Type B pancreatic cell (in vitro differentiated cells): ENCODE measurements around the gene NCK2. TPM values are rescaled to one million over a fixed set of nuclear protein-coding genes. Genes with fewer than 3 reads are reported as not detected.

ENCODE experiments used
- DNase-seq: peaks from one replicate; pipeline ENCODE4 v3.0.0; 2021; ENCODE audit warnings: mixed read lengths; ENCODE audit not compliant: unreplicated experiment; ENCODE audit errors: extremely low spot score
- H3K27ac Mint-ChIP-seq: 2 replicates; pipeline ENCODE4 v1.8.0; 2021; ENCODE audit warnings: mild to moderate bottlenecking, mixed read lengths
- H3K27me3 Mint-ChIP-seq: 2 replicates; pipeline ENCODE4 v1.8.0; 2021; ENCODE audit warnings: mixed read lengths
- H3K36me3 Mint-ChIP-seq: 2 replicates; pipeline ENCODE4 v1.8.0; 2021; ENCODE audit warnings: mixed read lengths
- H3K4me1 Mint-ChIP-seq: one replicate; pipeline ENCODE4 v1.8.0; 2021; ENCODE audit warnings: mixed read lengths; ENCODE audit not compliant: unreplicated experiment
- H3K4me3 Mint-ChIP-seq: 2 replicates; pipeline ENCODE4 v1.8.0; 2021; ENCODE audit warnings: mild to moderate bottlenecking, mixed read lengths
- H3K9me3 Mint-ChIP-seq: 2 replicates; pipeline ENCODE4 v1.8.0; 2021; ENCODE audit warnings: mixed read lengths
- total RNA-seq: library from RNA; stranded (reverse); gene quantifications from 2 replicates; pipeline ENCODE4 v1.2.1, GENCODE V29; 2021; ENCODE audit warnings: low replicate concordance
- TF ChIP-seq, protein P1 (sequence below): fragments of 200-600 bp; sonication (generic); conservative IDR thresholded peaks from 2 replicates; pipeline ENCODE4 v1.5.0; 2021; ENCODE audit warnings: antibody characterized with exemption, mild to moderate bottlenecking

NCK2 gene
- total RNA-seq, 1 donor from 2014 or later = 86.4 TPM

- H3K4me3 Mint-ChIP-seq = no peak overlapping the region
- H3K4me1 Mint-ChIP-seq = peaks cover 52% of the 10 kb centered on the region
- TF ChIP-seq, protein P1, sequence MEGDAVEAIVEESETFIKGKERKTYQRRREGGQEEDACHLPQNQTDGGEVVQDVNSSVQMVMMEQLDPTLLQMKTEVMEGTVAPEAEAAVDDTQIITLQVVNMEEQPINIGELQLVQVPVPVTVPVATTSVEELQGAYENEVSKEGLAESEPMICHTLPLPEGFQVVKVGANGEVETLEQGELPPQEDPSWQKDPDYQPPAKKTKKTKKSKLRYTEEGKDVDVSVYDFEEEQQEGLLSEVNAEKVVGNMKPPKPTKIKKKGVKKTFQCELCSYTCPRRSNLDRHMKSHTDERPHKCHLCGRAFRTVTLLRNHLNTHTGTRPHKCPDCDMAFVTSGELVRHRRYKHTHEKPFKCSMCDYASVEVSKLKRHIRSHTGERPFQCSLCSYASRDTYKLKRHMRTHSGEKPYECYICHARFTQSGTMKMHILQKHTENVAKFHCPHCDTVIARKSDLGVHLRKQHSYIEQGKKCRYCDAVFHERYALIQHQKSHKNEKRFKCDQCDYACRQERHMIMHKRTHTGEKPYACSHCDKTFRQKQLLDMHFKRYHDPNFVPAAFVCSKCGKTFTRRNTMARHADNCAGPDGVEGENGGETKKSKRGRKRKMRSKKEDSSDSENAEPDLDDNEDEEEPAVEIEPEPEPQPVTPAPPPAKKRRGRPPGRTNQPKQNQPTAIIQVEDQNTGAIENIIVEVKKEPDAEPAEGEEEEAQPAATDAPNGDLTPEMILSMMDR = no peak
- no peak overlapping the region for H3K27ac Mint-ChIP-seq
- no peaks in the 10 kb centered on the region for H3K27me3 Mint-ChIP-seq
- DNase-seq = no peak
- no peaks in the 10 kb centered on the region for H3K9me3 Mint-ChIP-seq
- H3K36me3 Mint-ChIP-seq = peaks cover 24% of the 10 kb centered on the region
Measured at GRCh38 chr2:105869341-105869740, 124.6 kb downstream of the NCK2 start.

DNA sequence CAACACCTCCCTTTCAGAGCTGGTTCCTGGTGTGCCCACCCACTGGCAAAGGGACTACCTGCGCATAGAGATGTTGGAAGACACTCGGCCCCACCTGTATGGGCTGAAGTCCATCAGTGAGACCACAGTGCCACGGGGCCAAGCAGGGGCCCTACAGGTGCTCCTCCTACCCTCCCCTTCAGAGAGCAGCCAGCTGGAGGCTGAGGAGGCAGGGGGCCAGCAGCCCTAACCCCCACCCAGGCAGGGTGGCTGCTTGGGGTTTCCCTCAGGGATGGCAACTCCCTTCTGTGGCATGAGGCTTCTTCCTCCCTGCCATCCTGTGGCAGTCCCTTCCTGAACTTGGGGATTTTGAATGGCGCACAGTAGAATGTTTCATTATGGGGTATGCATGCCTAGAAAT, 125.3 kb downstream of the NCK2 start:
- no peak for DNase-seq
- no peak overlapping the region for H3K27ac Mint-ChIP-seq
- H3K4me3 Mint-ChIP-seq = no peak overlapping the region
- no peaks in the 10 kb centered on the region for H3K27me3 Mint-ChIP-seq
- peaks cover 46% of the 10 kb centered on the region for H3K4me1 Mint-ChIP-seq
- TF ChIP-seq, protein P1 = no peak
- no peaks in the 10 kb centered on the region for H3K9me3 Mint-ChIP-seq
- peaks cover 24% of the 10 kb centered on the region for H3K36me3 Mint-ChIP-seq

- Mint-ChIP-seq H3K9me3 (no peaks in the 10 kb centered on the region), H3K27me3 (no peaks in the 10 kb centered on the region), H3K36me3 (peaks cover 24% of the 10 kb centered on the region), H3K27ac (no peak overlapping the region), H3K4me1 (peaks cover 48% of the 10 kb centered on the region), H3K4me3 (no peak overlapping the region)
- DNase-seq = no peak
- TF ChIP-seq, protein P1 = no peak
Measured at GRCh38 chr2:105870858-105871257, 126.1 kb downstream of the NCK2 start.

DNA sequence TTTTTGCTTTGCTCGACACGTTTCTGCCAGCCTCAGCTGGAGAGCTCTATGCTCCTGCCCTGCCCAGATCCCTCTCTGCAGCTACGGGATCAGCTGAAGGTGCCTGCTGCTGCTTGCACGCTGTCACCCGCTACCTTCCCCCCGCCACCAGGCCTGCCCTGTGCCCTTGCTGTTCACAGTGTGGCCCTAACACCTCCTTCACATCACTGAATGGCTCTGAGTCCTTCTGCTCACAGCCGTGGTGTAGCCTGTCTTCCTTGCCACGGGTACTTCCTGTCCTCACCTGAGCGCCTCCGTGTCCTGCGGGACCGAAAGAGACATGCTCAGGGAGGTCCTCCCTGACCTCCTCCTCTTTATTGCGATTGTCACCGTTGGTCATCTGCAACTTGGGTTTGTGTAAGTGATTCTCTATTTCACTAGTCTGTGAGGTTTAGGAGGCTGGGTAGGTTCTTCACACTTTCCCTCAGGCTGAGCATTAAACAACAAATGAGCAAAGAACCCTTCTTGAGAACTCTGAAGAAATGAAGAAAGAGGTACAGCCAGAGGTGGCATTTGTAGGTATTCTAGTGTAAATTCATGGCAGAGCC, 127.5 kb downstream of the NCK2 start:
- no peaks in the 10 kb centered on the region for H3K9me3 Mint-ChIP-seq
- H3K4me1 Mint-ChIP-seq = peaks cover 48% of the 10 kb centered on the region
- peaks cover 32% of the 10 kb centered on the region for H3K36me3 Mint-ChIP-seq
- peak overlapping the region; percentile 54 for H3K27ac Mint-ChIP-seq
- H3K27me3 Mint-ChIP-seq = no peaks in the 10 kb centered on the region
- no peak overlapping the region for H3K4me3 Mint-ChIP-seq
- TF ChIP-seq, protein P1 = no peak
- DNase-seq = no peak

DNA sequence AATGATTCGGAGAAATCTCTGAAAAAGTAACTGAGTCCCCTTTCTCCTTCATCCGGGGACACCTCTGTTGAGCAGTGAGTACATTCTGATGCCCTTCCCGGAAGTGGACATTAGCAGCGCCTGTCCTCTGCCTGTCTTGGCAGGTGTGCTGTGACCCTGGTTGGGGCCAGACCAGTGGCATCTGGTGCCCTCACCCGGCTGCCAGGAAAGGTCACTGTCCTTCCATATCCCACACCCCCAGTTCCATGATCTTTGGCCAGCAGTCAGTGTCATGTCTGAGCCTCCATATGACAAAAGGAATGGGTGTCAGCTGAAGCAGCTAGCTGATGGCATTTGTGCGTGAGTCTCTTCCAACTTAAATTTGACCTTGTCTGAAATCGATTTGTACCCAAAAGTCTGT, 128.1 kb downstream of the NCK2 start:
- Mint-ChIP-seq H3K27me3 (no peaks in the 10 kb centered on the region), H3K27ac (peak overlapping the region; percentile 53), H3K36me3 (peaks cover 37% of the 10 kb centered on the region), H3K9me3 (no peaks in the 10 kb centered on the region), H3K4me3 (no peak overlapping the region), H3K4me1 (peaks cover 48% of the 10 kb centered on the region)
- no peak for DNase-seq
- TF ChIP-seq, protein P1 = no peak

DNA sequence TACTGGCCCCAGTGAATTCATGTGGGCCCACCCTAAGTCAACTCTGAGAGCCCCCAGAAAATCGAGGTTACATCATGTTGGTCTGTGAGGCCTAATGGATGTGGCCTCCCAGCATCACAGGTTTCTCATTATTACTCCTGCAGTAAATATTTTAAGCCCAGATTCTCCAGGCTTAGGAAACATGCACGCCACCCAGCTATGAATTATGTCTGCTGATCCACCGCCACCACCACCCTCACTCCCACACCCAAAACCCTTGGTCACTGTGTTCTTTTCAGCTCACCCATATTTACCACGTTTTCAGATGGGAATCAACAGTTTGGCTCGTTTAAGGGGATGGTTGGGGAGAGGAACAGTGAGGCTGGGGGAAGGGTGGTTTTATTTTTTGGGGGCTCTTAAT, 128.6 kb downstream of the NCK2 start:
- Mint-ChIP-seq H3K9me3 (no peaks in the 10 kb centered on the region), H3K4me1 (peaks cover 48% of the 10 kb centered on the region), H3K27ac (peak overlapping the region; percentile 53), H3K36me3 (peaks cover 39% of the 10 kb centered on the region), H3K27me3 (no peaks in the 10 kb centered on the region), H3K4me3 (no peak overlapping the region)
- DNase-seq = no peak
- TF ChIP-seq, protein P1 = no peak
